LoVo (cell line): ENCODE measurements around the gene AGBL3.
"Not testable (repeated sequence)": the region's sequence is repeated elsewhere in the genome, so short reads cannot be mapped to it uniquely, and the experiment has no call there.

Experiments
- DNase-seq: peaks from one replicate; pipeline ENCODE4 v3.0.0-alpha.2; 2016; ENCODE audit warnings: low spot score

Gene AGBL3

DNA sequence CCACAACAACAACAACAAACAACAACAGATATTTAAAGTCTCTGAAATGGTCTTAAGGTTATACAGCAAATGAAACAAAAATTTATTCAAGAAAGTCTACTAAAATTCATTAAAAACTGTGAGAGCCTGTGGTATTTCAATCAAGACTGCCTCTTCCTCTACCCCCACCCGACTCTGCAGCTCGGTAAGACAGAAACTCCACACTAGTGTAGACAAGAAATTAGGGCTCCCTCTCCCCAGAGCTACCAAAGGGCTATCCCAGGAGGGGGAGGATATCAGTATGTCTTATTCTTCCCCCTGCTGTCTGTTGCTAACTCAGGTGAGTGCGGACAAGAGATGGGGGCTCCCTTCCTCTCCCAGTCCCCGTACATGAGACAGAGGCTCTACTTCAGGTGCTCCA, 90.6 kb downstream of the AGBL3 start:
- no peak for DNase-seq

DNA sequence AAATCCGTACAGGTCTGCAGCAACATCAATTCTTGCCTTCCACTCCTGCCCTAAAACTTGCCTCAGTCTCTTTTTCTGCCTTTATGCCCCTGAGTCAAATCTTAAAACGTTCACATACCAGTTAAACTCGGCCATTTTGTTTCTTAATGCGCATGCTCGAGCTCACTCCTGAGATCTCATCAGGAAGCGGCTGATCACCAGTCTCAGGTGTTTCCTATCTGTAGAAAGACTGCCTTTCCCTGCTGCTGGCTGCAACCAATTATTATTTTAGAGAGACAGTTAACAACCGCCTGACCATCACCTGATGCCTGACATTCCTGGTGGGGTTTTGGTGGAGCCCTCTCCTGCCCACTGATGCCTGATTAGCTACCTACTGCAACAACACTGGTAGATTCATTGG, 91.3 kb downstream of the AGBL3 start:
- no peak for DNase-seq

DNA sequence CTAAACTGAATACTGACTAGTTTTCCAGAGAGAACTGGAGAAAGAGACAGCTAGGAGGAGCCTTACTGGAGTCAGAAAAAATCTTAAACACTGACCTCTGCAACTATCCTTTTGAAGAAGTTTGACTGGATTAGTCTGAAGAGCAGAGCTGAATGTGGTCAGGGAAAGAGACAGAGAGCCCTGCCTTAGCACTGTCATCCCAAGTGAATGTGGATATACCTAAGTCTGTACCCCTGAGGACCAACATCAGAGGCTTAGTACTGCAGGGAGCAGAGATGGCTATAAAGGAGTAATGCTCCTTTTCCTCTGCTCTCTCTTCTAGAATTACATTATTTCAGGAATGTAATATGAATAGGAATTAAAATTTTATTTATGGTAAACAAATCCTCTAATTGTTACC, 91.7 kb downstream of the AGBL3 start:
- no peak for DNase-seq

DNA sequence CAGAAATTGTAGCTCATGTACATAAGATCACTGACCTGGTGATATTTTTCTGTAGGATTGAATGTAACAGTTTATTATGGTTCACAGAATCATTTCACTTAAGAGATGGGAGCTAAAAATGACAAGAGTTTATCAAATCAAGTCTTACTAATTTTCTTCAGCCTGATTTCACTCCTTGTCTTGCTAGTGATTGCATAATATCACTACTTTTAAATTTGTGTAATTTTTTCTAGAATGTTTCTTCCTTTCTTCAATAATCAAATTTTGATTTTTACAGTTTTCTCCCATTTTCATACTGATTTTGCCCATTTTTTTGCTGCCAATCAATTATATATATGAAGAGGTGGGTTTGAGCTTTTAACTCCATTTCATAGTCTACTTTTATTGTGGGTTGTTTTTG, 92.8 kb downstream of the AGBL3 start:
- DNase-seq: no peak

DNA sequence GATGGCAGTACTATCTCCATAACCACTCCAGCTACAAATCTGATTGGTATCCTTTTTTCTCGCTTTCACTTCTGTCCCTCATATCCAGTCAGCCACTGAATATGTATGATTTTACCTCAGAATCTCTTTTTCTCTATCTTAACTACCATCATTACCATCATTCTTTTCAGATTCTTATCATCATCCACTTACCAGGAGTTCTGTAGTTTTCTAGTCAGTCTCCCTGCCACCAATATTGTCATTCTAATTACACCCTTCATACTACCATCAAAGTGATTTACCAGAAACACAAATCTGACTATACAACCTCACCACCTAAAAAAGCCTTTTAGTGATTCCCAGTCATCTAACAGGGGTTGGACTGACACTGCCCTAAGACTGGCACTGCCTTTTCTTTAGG, 96.7 kb downstream of the AGBL3 start:
- no peak for DNase-seq

DNA sequence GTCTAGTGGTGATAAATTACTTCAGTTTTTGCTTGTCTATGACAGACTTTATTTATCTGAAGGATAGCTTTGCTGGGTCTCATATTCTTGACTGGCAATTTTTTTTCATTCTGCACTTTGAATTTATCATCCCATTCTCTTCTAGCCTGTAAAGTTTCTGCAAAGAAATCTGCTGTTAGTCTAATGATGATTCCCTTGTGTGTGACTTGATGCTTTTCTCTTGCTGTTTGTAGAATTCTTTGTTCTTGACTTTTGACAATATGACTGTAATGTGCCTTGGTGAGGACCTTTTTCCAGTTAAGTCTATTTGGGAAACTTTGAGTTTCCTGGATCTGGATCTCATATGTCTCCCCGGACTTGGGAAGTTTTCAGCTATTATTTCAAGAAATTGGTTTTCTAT, 102.3 kb downstream of the AGBL3 start:
- DNase-seq: no peak

DNA sequence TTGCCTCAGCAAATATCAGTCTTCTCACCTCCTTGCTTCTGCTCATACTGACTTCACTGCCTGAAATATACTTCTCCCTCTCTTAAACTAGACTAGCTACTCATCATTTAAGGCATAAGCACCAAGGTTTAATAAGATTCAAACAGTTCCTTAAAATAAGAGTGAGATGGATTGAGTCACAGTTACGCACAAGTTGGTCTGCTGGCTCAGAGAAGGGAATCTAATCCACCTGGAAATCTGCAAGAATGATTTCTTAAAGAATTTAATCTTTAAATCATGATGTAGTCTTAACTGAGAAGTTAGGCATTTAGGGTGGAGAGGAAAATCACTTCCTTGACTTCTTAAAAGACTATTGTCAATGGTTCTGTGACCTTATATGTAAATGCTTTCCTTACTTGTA, 105.4 kb downstream of the AGBL3 start:
- no peak for DNase-seq

DNA sequence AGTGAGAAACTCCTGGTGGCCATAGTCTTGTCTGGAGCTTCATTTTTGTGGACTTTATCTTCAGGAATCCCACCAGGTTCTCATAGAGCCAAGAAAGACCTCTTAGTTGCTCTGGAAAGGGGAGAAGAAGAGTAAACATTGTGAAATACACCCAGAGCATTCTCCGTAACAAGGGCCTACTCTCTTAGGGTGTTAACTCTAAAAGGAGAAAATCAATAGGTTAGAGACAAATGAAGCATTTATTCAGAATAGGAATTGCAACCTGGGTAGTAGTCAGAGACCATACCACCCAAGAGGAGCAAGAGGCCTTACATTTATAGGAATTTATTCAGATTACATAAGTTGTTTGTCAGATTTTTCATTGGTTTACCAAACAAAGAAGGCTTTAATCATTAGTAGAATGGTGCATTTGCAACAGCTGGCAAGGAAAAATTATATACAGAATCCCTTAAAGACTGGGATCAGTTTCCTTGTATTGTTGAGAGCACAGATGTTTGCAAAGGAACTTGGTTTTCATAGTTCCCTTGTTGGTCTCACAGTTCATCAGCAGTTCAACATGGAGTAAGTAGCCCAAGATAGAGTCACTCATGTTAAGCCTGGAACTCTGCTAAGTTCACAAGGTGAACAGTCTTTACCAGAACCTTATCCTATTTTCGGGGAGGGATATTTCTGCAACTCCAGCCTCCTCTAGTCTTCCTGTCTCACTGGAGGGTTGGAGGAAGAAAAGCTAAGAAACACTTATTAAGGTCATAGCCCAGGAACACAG, 108.3 kb downstream of the AGBL3 start:
- no peak for DNase-seq

DNA sequence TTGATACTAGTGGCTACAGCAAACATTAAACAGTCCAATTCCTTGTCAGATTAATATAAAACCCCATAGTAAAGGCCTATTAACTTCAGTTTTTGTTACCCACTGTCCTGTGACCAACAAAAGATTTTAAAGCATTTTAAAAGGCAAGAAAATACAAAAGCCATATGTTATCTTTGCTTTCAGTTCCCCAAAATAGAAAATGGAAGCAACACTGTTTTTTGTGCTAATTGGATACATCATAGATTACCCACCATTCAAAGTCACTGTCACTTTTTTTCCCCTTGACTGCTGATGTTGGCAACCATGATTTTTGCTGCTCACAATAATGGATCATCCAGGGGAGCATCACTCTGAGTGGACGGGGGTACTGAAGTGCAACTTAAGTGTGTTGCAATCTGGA, 109.1 kb downstream of the AGBL3 start:
- no peak for DNase-seq

DNA sequence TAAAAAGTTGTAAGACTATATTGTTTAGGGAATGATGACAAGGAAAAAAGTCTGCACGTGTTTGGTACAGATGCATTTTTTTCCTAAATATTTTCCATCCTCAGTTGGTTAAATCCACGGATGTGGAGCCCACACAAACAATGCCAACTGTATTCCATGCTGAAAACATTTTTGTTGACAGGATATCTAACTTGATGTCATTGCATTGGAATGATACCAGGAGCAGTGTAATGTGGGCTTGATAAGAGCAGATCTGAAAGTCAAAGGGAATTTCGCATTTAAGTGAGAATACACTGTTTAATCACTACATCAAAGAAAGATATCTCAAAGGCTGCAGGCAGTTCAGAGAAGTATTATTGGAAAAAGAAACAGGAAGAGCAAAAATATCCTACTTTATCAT, 112.1 kb downstream of the AGBL3 start:
- DNase-seq: no peak

DNA sequence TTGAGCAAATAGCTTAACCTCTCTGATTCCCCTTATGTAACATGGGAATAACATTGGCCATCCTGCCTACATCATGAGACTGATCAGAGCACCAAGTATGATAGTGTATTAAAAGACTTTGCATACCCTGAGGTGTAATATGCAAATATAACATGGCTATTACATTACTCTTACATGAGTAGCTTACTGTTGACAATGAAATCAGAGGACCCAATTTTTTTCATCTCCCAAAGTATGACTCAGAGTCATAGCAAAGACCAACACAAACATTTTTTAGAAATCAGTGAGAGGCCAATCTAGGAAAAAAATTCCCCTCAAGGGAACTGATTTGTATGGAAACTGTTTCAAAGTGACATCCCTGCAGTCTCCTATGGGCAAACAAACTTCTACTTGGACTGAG, 114.5 kb downstream of the AGBL3 start:
- no peak for DNase-seq

DNA sequence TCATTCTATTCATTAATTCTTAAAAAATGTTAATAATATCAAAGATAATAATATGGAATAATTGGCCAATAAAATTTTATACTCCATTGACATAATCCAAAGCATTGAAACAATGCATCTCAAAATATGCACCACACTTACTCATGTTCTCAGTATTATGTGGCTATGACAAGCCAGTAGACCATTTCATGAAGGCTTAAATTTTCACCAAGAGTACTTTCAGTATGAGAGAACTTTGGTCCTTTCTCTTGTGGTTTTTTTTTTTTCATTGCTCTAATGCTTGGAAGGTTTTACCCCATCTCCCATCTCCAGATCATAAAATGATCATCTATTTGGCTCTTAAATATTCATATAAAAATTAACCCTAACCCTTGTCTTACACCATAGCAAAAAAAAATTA, 116.1 kb downstream of the AGBL3 start:
- no peak for DNase-seq

DNA sequence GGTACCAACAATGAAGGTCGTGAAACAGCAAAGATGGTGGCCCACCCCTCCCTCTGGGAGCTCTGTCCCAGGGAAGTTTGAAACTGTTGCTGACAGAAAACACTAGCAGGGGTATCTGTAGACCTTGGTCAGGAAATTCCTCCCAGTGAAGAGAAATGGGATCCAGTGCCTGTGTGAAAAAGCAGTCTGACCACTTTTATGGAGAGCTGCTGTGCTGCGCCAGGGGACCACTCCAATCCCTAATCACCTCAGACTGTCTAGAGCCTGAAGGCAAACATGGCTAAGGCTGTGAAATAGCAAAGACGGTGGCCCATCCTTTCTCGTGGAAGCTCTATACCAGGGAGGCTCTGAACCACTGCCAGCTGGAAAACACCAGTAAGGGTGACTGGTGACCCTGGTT, 123.3 kb downstream of the AGBL3 start:
- no peak for DNase-seq

DNA sequence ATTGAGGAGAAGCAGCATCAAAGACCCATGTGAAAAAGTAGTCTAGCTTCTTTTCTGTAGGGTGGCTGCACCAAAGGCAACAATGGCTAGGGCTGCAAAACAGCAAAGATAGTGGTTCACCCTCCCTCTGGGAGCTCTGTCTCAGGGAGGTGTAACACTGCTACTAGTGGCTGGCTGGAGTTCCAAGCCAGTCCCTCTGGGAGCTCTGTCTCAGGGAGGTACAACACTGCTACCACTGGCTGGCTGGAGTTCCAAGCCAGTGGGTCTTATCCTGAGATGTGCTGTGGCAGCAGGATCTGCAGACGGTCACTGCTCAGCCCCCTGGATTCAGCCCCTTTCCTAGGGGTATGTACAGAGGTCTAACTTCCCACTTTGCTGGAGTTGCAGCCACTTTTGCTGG, 123.7 kb downstream of the AGBL3 start:
- DNase-seq: no peak

DNA sequence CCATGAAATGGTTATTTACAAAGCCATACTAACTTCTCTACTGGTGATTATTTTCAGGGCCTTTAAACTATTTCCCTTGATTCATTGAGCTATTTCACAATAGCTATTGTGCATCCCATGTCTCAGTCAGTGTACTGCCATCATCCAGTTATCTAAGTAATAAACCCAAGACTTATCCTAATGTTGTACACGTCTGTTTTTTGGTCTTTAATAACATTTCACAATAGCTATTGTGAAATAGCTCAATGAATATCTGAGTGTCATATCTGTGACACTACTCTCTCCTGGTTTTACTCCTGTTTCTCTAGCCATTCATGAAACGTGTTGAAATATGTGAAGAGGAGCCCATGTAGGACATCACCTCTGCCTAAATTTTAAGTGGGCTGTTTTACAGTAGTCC, 125.1 kb downstream of the AGBL3 start:
- DNase-seq: no peak

DNA sequence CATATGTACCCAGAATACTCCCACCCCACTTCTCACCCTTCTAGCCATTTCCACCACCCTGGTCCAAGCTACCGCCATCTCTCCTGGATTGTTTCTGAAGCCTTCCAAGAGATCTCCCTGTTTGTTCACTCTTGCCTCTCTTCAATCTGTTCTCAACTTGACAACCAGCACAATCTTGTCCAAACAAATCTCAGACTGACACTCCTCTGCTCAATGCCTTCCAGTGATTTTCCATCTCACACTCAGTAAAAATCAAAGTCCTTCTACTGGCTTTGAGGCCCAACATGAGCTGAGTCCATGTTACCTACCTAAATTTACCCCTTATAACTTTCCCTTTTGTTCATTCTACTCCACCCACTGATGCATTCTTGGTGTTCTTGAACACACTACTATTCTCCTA, 128.3 kb downstream of the AGBL3 start:
- no peak for DNase-seq

DNA sequence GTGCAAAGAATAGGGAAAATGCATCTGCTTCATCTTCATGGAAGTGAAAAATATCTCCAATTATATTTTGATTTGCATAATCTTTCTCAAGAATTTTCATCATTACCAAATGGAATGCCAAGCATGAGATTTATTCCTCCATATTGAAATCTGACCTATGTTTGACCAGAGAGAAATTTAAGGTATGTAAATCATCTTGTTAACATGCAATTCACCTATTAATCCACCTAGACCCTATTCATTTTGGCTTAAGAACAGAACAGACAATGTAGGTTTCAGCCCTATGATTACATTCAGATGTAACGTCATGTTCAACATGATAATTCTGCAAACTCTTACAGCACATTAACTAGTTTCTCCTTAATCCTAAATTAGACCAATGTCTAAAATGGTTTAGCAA, 130.8 kb downstream of the AGBL3 start:
- no peak for DNase-seq

DNA sequence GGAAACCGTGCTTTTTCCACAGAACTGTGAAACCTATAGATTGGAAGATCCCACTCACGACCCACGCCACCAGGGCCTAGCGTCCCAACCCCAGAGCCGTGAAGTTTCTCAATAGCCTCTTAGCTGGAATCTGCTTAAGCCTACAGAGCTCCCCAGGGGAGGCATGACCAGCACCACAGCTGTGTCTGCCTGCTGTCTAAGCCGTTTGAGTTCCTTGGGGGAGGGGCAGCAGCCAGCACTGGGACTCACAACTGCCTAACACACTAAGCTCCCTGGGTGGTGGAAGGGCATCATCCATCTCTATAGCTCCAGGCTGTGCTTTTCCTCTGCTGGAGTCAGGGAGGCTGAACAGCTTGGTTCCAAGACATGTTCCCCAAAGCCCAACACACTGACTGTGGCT, 135.6 kb downstream of the AGBL3 start:
- no peak for DNase-seq

DNA sequence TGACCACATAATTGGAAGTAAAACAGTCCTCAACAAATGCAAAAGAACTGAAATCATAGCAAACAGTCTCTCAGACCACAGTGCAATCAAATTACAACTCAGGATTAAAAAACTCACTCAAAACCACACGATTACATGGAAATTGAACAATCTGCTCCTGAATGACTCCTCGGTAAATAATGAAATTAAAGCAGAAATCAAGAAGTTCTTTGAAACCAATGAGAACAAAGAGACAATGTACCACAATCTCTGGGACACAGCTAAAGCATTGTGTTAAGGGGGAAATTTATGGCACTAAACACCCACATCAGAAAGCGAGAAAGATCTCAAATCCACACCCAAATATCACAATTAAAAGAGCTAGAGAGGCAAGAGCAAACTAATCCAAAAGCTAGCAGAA, 138.3 kb downstream of the AGBL3 start:
- DNase-seq: not testable (repeated sequence)

DNA sequence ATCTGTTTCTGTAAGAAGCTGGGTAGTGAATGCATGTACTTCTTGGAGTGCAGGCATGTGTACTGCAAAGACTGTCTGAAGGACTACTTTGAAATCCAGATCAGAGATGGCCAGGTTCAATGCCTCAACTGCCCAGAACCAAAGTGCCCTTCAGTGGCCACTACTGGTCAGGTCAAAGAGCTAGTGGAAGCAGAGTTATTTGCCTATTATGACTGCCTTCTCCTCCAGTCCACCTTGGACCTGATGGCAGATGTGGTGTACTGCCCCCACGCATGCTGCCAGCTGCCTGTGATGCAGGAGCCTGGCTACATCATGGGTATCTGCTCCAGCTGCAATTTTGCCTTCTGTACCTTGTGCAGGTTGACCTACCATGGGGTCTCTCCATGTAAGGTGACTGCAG, 142.6 kb downstream of the AGBL3 start:
- no peak for DNase-seq

DNA sequence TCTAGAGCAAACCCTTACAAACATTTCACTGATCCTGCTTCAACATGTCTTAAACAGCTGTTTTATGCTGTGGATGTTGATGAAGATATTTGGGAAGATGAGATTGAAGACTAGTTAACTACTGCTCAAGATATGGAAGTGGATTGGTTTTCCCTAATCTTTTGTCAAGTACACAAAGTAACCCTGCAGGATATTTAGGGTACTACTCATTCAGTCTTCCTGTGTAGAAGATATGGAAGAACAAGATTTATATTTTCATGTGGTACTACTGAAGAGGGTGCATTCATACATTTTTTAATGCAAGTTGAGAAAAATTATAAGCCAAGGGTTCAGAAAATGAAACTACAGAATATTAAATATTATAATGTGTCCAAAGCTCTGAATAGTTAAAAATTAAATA, 143.3 kb downstream of the AGBL3 start:
- DNase-seq: no peak

DNA sequence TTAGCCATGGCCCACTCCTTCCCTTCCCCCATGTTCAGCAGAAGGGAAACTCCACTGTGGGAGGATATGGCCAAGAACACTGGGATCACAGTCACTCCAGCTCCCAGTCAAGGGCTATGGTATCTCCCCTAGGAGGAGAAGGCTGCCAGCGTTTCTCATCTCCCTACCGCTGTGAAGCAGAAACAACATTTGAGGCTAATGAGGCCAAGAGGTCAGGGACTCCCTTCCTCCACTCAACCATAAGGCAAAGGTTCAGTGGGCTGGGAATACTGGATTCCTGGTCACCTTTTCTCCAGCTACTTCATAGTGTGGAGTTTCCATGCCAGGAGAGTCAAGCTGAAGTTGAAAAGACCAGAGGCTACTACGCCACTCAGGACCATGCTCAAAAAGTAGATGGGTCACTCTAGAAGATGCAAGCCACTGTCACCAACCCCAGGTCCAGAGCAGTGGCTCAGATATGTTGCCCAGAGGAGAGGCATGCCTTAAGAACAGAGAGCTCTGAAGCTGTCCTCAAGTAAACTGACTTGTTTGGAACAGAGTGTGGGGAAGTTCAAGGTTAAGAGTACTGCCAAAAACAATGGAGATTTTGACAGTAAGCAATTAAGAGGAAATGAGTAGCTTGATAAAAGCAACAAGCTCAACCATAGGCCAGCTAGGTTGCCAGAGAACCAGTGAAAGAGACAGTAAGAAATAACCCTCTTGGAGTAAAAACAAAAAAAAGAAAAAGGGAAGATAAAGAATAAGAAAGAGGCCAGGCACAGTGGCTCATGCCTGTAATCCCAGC, 157.8 kb downstream of the AGBL3 start:
- DNase-seq: no peak

DNA sequence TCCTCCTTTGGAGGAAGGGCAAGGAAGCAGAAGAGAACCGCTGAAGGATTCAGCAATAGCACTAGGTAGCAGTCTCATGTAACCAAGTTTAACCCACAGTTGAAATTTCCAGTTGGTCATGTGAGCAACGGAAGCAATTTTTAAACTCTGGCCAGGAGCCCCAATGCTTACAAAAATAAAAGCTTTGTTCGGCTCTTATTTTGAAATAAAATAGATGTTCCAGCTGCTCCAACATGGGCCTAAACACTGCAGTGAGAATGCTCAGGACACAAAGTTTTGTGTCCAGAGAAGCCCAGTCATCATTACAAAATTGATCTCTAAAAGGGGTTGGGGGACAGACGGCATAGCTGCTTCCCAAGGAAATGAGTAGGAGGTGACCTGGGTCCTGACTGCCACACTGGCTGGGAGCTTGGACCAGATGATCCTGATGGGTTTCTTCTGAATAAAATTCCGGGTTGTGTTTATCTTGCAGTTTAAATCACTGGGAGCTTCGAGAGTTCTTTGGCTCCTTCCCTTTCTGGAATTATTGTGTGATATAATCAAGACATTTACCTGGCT, 161.1 kb downstream of the AGBL3 start:
- DNase-seq: no peak
